Middle frontal gyrus (tissue), 1 donor: ENCODE results near the gene ELMO1.

Source experiments
- DNase-seq: peaks from one replicate; pipeline ENCODE4 v3.0.0-alpha.2; 2015; ENCODE audit warnings: low spot score; ENCODE audit errors: extremely low spot score

The ELMO1 gene

GRCh38 chr7:36894190-36894589 lies 554.5 kb downstream of the ELMO1 start:
- DNase-seq: no peak

- no peak for DNase-seq
These were observed 559.5 kb downstream of the ELMO1 start for GRCh38 chr7:36889182-36889581.

- DNase-seq: no peak
These were observed 560.7 kb downstream of the ELMO1 start for GRCh38 chr7:36887969-36888368.

GRCh38 chr7:36887233-36887632 lies 561.4 kb downstream of the ELMO1 start:
- DNase-seq: no peak

GRCh38 chr7:36884910-36885309 lies 563.8 kb downstream of the ELMO1 start:
- DNase-seq: no peak

- DNase-seq: no peak
These were observed 564.3 kb downstream of the ELMO1 start for GRCh38 chr7:36884351-36884750.

GRCh38 chr7:36881233-36881874 lies 567.3 kb downstream of the ELMO1 start:
- DNase-seq: no peak

- DNase-seq: no peak
These were observed 568.6 kb downstream of the ELMO1 start for GRCh38 chr7:36880108-36880507.

GRCh38 chr7:36879021-36879420 lies 569.6 kb downstream of the ELMO1 start:
- no peak for DNase-seq

GRCh38 chr7:36878288-36878687 lies 570.4 kb downstream of the ELMO1 start:
- no peak for DNase-seq

- DNase-seq: no peak
These were observed 572.9 kb downstream of the ELMO1 start for GRCh38 chr7:36875794-36876193.

GRCh38 chr7:36874041-36874440 lies 574.6 kb downstream of the ELMO1 start:
- no peak for DNase-seq

- DNase-seq: no peak
These were observed 576.8 kb downstream of the ELMO1 start for GRCh38 chr7:36871863-36872262.

GRCh38 chr7:36871355-36871738 lies 577.3 kb downstream of the ELMO1 start:
- DNase-seq: no peak

- no peak for DNase-seq
These were observed 577.9 kb downstream of the ELMO1 start for GRCh38 chr7:36870625-36871354.

GRCh38 chr7:36868727-36869411 lies 579.8 kb downstream of the ELMO1 start:
- no peak for DNase-seq

- no peak for DNase-seq
These were observed 583.6 kb downstream of the ELMO1 start for GRCh38 chr7:36865019-36865418.

- DNase-seq: no peak
These were observed 584.6 kb downstream of the ELMO1 start for GRCh38 chr7:36863901-36864701.

- no peak for DNase-seq
These were observed 585.8 kb downstream of the ELMO1 start for GRCh38 chr7:36862771-36863261.

- DNase-seq: no peak
These were observed 587.0 kb downstream of the ELMO1 start for GRCh38 chr7:36861656-36862055.

- DNase-seq: no peak
These were observed 588.0 kb downstream of the ELMO1 start for GRCh38 chr7:36860681-36861080.

GRCh38 chr7:36855330-36855729 lies 593.3 kb downstream of the ELMO1 start:
- DNase-seq: no peak
